H54 (cell line): ENCODE results near the gene PRRG3.

Experiments
- DNase-seq: peaks from one replicate; pipeline ENCODE4 v3.0.0; 2011; ENCODE audit warnings: low spot score, mixed read lengths; ENCODE audit not compliant: insufficient read length
- FAIRE-seq: peaks from 3 replicates; lab custom pipeline; 2011; peaks lifted over from hg19 to GRCh38; lab: Jason Lieb, UNC
- POLR2A ChIP-seq: IDR thresholded peaks from 2 replicates; pipeline ENCODE4 v1.6.1; 2011; ENCODE audit warnings: low read depth, mild to moderate bottlenecking, low read length

The PRRG3 gene

DNA sequence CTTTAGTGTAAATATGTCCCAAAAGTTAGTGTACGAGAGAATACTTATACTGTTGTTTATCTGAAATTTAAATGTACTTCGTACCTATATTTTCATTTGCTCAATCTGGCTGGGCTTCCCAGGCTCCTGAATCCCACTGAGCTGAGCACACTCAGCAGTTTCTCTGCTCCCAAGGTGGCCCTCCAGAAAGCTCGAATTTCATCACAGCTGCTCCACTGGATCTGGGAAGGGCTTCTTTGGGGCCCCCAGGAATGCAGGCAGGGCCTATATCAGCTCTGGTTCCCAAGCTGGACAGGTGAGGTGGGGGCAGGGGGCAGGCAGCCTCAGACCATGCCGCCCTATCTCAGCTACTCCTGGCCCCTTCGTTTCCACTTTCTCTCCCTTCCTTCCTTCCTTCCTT, 19.1 kb downstream of the PRRG3 start:
- DNase-seq (no peak), FAIRE-seq (no peak)
- no peak for TF ChIP-seq POLR2A

DNA sequence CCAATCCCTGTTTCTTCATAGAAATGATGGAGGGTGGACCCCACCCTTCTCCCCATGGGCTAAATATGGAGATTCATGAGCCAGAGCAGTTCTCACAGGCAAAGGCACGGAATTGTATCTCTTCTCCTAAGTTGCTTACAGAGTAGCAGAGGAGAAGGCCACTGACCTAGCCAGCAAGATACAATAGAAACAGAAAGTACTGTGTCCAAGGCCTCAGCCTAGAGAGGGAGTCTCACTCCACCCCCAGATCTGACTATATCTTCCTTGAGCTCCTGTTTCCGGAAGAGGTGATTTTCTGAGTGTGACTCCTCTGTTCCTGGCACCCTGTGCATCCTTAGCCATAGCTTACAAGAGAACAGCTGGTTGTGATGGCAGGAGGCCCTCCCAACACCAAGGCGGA, 20.5 kb downstream of the PRRG3 start, which contains the start of gene FATE1:
FATE1 (plus strand) TSS at position 284 of the 400 bp plus-strand sequence; CDS start at position 369, 85 bp downstream.
- no peak for TF ChIP-seq POLR2A
- FAIRE-seq, result no peak
- no peak for DNase-seq

DNA sequence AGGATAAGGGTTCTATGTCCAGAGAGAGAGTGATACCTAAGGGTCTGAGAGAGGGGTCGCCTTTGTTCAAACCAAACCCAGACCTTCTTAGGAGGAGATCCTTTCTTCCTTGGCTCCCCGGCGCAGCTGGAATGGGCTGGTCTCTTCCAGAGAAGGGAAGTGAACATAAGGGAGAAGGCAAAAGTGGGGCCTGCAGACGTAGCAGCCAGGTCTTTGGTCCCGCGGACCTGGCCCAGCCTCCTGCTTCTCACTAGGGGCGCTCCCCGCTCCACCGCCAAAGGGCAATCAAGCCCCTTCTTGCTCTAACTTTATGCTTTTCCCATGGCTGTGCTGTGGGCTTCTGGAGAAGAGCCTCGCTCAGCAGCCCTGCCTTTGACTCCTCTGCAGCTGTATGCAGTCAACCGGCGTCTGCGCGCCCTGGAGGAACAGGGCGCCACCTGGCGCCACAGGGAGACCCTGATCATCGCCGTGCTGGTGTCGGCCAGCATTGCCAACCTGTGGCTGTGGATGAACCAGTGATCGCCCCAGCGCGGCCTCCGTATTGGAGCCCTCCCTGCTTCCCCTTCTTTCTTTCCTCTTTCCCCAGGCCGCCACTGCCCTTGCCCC, 27.1 kb downstream of the PRRG3 start:
- FAIRE-seq (no peak), DNase-seq (no peak)
- TF ChIP-seq POLR2A, result no peak

DNA sequence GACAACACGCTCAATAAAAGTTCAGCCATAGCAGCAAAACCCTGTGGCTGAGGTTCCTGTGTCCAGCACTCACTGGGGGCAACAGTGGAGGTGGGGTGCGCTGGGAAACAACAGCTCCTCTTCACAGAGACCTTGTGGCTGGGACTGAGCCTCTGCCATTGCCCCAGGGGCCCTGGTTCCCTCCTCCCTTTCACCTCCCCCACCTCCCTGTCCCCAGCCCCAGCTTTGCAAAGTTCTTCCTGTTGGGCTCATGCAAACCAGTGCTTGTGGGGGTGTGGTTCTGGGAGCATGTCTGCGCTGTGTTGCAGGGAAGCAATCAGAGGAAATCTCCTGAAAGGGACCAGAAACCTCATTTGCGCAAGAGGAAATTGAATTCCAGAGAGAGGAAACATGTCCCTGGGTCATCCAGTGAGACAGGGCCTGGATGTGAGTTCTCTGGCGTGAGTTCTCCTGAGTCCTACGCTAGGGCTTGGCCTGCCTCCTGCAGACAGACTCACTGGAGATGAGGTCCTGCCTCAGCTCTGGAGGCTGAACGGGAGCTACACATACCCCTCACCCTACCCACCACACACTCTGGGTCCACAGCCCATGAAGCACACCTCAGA, 28.0 kb downstream of the PRRG3 start:
- TF ChIP-seq POLR2A, result no peak
- FAIRE-seq, result no peak

DNA sequence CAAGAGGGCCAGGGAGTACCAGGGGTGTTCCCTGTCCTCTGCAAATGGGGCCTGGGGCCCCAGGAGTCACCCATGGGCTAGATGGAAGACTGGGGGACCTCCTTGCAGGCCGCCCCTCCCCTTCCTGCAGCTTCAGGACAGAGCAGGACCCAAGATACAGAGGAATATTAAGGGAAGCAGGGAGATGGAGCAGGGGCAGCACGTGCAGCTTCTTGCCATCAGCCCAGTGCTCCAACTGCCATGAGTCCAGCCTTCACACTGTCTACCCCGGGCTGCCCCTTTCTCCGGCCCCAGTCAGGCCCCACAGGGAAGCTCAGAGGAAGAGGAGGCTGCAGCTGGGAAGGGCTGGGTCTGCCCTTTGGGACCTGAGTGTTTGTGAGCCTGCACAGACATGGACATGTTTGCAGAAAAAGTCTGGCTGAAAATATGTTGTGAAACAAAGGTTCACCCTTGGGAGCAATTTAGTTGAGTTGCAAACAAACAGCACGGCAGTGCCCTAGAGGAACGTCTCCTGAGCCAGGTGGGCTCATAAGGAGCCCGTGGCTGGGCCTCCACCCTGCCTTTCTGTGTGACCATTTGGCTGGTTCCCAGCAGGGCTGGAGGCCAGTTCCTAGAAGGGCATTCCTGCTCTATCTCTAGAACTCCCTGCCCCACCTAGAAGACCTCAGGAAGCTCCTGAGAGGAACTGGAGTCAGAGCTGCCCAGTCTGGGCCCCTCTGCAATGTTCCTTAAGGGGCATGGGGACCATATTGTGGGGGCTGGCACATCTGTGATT, 29.5 kb downstream of the PRRG3 start:
- no peak for FAIRE-seq
- no peak for DNase-seq
- no peak for TF ChIP-seq POLR2A

More for the DNA sequence above, 28.0 kb downstream of the PRRG3 start:
- no peak for DNase-seq

DNA sequence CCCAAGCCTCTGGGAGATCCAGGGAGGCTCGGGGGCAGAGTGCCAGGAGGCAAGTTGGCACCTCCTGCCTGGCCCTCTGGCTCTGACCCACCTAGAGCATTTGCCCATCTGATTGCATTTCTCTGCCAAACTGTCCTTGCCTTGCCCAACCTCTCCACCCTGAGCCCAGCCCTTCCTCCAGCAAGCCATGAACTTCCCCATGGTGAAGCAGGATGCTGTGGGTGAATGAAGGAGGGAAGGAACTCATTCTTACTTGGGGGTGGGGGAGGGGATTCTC, 30.0 kb downstream of the PRRG3 start:
- TF ChIP-seq POLR2A, result no peak
- FAIRE-seq, result no peak

DNA sequence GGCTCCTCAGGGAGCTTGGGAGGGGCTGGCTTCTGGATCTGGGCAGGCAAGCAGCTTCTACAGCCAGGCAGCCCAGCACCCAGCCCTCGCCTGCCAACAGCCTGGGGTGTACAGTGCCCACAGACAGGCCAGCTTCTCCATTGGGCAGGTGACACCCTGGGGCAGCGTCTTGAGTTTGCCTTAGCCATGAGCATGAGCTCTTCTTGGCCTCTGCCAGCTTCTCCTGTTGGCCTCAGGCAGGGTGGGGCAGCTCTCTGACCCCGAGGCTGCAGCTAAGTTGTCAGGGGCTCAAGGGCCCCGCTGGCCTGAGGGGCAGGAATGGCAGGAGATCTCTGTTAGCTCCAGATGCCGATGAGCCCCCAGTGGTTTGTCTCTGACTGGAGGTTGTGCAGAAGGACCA, 31.5 kb downstream of the PRRG3 start:
- DNase-seq, result no peak
- no peak for TF ChIP-seq POLR2A
- FAIRE-seq, result no peak

More for the DNA sequence above, 30.0 kb downstream of the PRRG3 start:
- DNase-seq, result no peak

DNA sequence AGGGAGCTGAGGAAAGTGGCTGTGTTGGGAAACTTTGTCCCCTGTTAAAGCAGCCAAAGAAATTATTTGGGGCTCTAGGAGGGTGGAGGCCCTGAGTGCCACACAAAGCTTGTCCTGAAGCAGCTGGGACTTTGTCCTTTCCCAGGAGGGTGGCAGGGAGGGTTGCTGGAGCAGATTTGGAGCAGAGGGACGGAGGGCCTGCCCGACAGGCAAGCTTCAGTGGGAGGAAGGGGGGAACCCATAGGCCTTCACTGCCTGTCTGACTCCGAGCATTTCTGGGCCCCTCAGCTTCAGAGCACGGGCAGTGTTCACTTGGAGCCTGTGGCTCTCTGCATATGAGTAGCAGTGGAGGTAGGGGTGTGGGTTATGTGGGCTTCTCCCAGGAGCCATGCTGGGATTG, 32.1 kb downstream of the PRRG3 start:
- no peak for TF ChIP-seq POLR2A
- DNase-seq (no peak), FAIRE-seq (no peak)

DNA sequence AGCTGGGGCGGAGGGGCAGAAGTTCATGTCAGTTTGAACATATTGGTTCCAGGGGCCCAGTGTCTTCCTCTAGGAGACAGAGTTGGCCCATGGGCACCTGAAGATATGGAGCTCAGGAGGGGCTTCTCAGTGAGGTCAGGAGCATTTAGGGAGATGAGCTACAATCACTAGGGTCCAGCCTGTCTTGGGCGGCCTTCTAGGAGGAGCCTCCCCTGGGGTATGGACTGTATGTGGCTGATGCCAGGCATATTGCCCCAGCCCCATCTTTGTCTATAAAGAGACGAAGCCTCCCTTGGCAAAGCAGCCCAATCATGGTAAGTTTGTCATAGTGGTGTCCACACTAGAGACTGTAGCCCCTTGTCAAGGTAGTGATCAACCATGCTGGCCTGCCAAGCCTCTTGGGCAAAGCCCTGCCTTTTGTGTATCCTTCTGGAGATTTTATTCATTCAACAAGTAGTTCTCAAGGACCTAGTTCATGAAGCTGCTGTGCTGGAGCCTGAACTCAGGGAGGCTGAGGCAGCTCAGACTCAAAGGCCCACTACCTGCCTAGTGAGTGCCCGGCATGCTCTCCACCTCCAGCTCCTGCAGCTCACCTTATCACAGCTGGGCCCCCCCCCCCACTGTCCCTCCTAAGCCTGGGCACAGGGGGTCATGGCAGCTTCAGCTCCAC, 33.9 kb downstream of the PRRG3 start:
- no peak for TF ChIP-seq POLR2A
- FAIRE-seq (no peak), DNase-seq (no peak)

DNA sequence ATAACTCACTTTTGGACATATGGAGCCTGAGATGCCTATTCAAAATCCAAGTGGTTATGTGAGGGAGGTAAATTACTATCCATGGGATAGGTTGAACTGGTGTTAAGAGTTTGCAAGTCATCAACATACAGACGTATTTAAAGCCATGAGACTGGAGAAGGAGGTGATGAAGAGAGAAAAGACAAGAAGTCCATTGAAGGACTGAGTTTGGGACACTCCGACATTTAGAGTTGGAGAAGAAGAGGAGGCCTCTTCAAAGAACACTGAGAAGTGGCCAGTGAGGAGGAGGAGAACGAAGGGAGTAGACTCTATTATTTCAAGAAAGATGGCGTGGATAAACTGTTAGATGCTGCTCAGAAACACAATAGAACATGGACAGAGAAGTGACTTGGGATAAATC, 39.2 kb downstream of the PRRG3 start, which contains the start of gene CNGA2:
CNGA2 (plus strand) TSS at position 301 of the 400 bp plus-strand sequence. CDS start 3,738 bp downstream, outside the sequence.
- DNase-seq (no peak), FAIRE-seq (no peak)
- no peak for TF ChIP-seq POLR2A

DNA sequence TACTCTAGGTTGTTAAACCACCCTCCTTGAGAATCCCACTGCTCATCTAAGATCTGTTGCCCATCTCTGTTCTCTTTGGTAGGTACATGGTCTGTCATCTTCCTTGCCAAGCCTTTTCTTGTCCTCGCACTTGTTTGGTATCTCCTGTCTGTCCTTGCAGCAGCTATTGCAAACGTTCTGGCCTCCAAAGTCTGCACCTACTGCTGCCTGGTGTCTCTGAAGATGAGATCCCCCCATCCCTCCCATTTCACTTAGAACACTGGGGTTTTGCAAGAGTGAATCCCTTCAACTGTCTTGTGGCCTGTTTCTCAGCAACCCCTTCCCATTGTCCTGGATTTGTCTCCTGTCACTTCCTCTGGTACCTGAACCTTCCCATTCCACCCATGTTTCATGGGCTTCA, 40.0 kb downstream of the PRRG3 start:
- DNase-seq (no peak), FAIRE-seq (no peak)
- no peak for TF ChIP-seq POLR2A

DNA sequence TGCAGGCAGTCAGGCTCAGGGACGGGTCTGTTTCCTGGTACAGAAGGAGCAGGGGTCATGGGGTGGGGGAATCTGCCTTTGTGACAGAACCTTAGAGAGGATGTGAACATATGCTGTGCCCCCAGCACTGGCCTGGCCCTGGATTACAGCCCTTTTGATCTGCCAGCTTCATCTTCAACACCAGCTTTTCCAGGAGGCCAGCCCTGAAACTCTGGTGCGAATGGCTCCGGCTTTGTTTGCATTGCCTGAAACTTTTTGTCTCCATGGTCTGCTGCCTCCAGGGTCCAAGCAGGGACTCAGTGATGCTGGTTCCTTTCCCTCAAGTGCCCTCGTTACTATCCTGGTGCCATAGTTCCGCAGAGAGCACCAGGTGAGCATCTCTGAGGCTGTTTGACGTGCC, 41.4 kb downstream of the PRRG3 start:
- DNase-seq, result no peak
- FAIRE-seq, result no peak
- TF ChIP-seq POLR2A, result no peak

DNA sequence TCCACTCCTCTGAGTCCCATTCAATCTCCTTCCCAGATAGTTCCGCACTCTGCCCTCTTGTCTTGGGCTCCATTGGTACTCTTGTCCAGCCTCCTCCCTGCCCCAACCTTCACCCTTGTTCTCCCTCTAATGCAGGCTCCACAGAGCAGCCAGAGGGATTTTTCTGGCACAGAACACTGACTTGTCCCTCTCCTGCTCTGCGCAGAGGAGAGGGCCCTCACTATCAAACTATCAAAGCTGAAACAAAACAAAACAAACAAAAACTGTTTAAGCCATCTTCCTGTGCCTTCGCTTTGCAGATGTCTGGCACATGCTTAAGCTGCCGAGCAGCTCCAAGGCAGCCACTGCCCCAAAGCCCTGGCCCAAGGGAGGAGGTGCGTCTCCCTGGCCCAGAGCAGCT, 42.2 kb downstream of the PRRG3 start:
- FAIRE-seq, result no peak
- TF ChIP-seq POLR2A, result no peak
- no peak for DNase-seq

DNA sequence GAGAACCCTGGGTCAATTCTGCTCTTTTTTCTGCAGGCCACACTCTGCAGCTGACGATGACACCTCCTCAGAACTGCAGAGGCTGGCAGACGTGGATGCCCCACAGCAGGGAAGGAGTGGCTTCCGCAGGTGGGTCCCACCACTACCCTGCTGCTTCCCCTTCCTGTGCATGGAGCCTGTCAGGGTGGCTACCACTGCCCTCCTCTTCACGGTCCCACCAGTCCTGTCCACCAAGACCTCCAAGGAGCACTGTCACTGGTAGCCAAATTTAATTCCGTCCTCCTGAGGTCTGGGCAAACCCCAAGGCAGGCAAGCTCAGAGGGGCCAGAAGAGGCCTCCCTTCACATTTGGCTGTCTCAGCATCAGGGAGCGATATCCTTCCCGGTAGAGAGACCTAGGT, 43.5 kb downstream of the PRRG3 start:
- TF ChIP-seq POLR2A, result no peak
- DNase-seq, result no peak
- no peak for FAIRE-seq
